K562 (cell line): ENCODE results near the gene ORAI3. TPM values are rescaled to one million over a fixed set of nuclear protein-coding genes. Genes with fewer than 3 reads are reported as not detected.

ENCODE experiments used
- ATAC-seq: fragments of 200-7000 bp; cut with Tn5 transposase; 3 replicates; pipeline ENCODE4 v1.9.1; 2020; ENCODE audit warnings: moderate library complexity
- BruUV-seq: library from RNA; stranded (reverse); fragments of 400-500 nt; replicated peaks from 2 replicates; lab custom pipeline; 2021; lab: Mats Ljungman, UMichigan
- CTCF ChIA-PET: fragments of 300-600 bp; formaldehyde crosslinking; extraction: SDS; loops from one replicate; lab custom pipeline; 2021; ENCODE audit warnings: low intra/inter-chr PET ratio; lab: Yijun Ruan, JAX
- POLR2A ChIA-PET: fragments of 300-600, 350-650 bp; sonication (Branson Sonifier 250); formaldehyde crosslinking; extraction: SDS; loops from one replicate; lab custom pipeline; 2021; ENCODE audit warnings: antibody characterized with exemption, inconsistent platforms; lab: Yijun Ruan, JAX
- DNase-seq, 4 experiments: peaks; one replicate each; pipeline versions ENCODE4 v3.0.0 to v3.0.0-alpha.2; 2011 to 2018; ENCODE audit warnings: low spot score in 3 of 4, mixed read lengths in 3 of 4; ENCODE audit errors: extremely low read depth in 1 of 4
- FAIRE-seq: peaks from 2 replicates; lab custom pipeline; 2011; peaks lifted over from hg19 to GRCh38; lab: Jason Lieb, UNC
- H2AFZ ChIP-seq: 2 replicates; pipeline ENCODE4 v1.6.0; 2011; ENCODE audit warnings: low read depth, low read length, control low read depth, inconsistent platforms
- H3K27ac ChIP-seq: fragments of 200-600 bp; 3 replicates; pipeline ENCODE4 v1.8.0; 2011; ENCODE audit warnings: low read depth, mild to moderate bottlenecking, control low read depth, inconsistent platforms, low read length, moderate library complexity, mixed read lengths; ENCODE audit errors: extremely low read depth
- H3K27me3 ChIP-seq, 2 experiments: fragments of 300-600 bp in 1 of 2; 2 replicates in 1 of 2; 3 replicates in 1 of 2; pipeline versions ENCODE4 v1.6.0 to v1.8.0; 2011; ENCODE audit warnings: inconsistent platforms in 2 of 2, low read length in 2 of 2, mild to moderate bottlenecking in 1 of 2, mixed read lengths in 1 of 2, moderate library complexity in 1 of 2; ENCODE audit not compliant: control insufficient read depth in 2 of 2, insufficient read depth in 2 of 2
- H3K36me3 ChIP-seq: fragments of 300-600 bp; 3 replicates; pipeline ENCODE4 v1.8.0; 2011; ENCODE audit warnings: mild to moderate bottlenecking, low read length, inconsistent platforms; ENCODE audit not compliant: control insufficient read depth, insufficient read depth
- H3K4me1 ChIP-seq, 2 experiments: fragments of 200-600 bp in 1 of 2; replicated peaks in 1 of 2; 2 replicates in 1 of 2; 3 replicates in 1 of 2; pipeline versions ENCODE4 v1.5.1 to v1.8.0; 2011; ENCODE audit warnings: inconsistent platforms in 2 of 2, low read length in 2 of 2, mild to moderate bottlenecking in 1 of 2, mixed read lengths in 1 of 2, moderate library complexity in 1 of 2; ENCODE audit not compliant: control insufficient read depth in 2 of 2, insufficient read depth in 2 of 2
- H3K4me2 ChIP-seq: 2 replicates; pipeline ENCODE4 v1.6.1; 2011; ENCODE audit warnings: low read length, control low read depth, inconsistent platforms, mixed read lengths; ENCODE audit not compliant: insufficient read depth
- H3K4me3 ChIP-seq: fragments of 200-600 bp; sonication (generic), shearing (Covaris generic); 2 replicates; pipeline ENCODE4 v1.5.1; 2016; ENCODE audit warnings: control low read depth, inconsistent platforms
- H3K79me2 ChIP-seq: fragments of 200-600 bp; 3 replicates; pipeline ENCODE4 v1.8.0; 2011; ENCODE audit warnings: low read length, inconsistent platforms; ENCODE audit not compliant: control insufficient read depth, insufficient read depth
- H3K9ac ChIP-seq, 2 experiments: 2 replicates each; pipeline versions ENCODE4 v1.6.0 to v1.6.1; 2011; ENCODE audit warnings: low read depth in 2 of 2, low read length in 2 of 2, control low read depth in 1 of 2, inconsistent platforms in 1 of 2, mild to moderate bottlenecking in 1 of 2, mixed read lengths in 1 of 2; ENCODE audit not compliant: insufficient read depth in 1 of 2
- H3K9me1 ChIP-seq: one replicate; pipeline ENCODE4 v1.6.0; 2011; ENCODE audit warnings: inconsistent platforms, mild to moderate bottlenecking, low read length, moderate library complexity; ENCODE audit not compliant: control insufficient read depth, insufficient read depth
- H3K9me3 ChIP-seq: replicated peaks from 2 replicates; pipeline ENCODE4 v1.5.1; 2011; ENCODE audit warnings: low read depth, low read length, inconsistent platforms; ENCODE audit not compliant: control insufficient read depth, insufficient read depth
- H4K20me1 ChIP-seq: replicated peaks from 2 replicates; pipeline ENCODE4 v1.6.1; 2011; ENCODE audit warnings: low read length, inconsistent platforms, mixed read lengths; ENCODE audit not compliant: control insufficient read depth, insufficient read depth
- EHMT2 ChIP-seq: fragments of 450-650 bp; IDR thresholded peaks from 2 replicates; pipeline ENCODE4 v1.6.1; 2018; ENCODE audit warnings: antibody characterized with exemption
- EZH2 ChIP-seq: IDR thresholded peaks from 2 replicates; pipeline ENCODE4 v1.6.1; 2012; ENCODE audit warnings: low read depth, mild to moderate bottlenecking, inconsistent platforms, low read length, borderline replicate concordance
- LEF1 ChIP-seq: fragments of 450-650 bp; IDR thresholded peaks from 2 replicates; pipeline ENCODE4 v1.6.1; 2016; ENCODE audit warnings: mild to moderate bottlenecking
- MAFK ChIP-seq: IDR thresholded peaks from 2 replicates; pipeline ENCODE4 v1.6.1; 2011; ENCODE audit warnings: low read length, improper control_type of control experiment
- MED1 ChIP-seq: sonication (generic); formaldehyde crosslinking; IDR thresholded peaks from 2 replicates; pipeline ENCODE4 v1.8.1; 2023; ENCODE audit warnings: missing genetic modification reagents, borderline replicate concordance
- PPARD ChIP-seq: fragments of 250-450 bp; sonication (Bioruptor Pico); IDR thresholded peaks from 2 replicates; pipeline ENCODE4 v1.8.0; 2022; ENCODE audit warnings: inconsistent platforms, mild to moderate bottlenecking, moderate library complexity
- RB1 ChIP-seq: fragments of 450-650 bp; IDR thresholded peaks from 2 replicates; pipeline ENCODE4 v1.6.1; 2017; ENCODE audit warnings: low read depth, mild to moderate bottlenecking
- SIN3A ChIP-seq, 2 experiments: fragments of 150-350 bp in 1 of 2; IDR thresholded peaks; 2 replicates each; pipeline ENCODE4 v1.6.1; 2011 to 2016; ENCODE audit warnings: borderline replicate concordance in 2 of 2, low read depth in 2 of 2, low read length in 2 of 2, mild to moderate bottlenecking in 2 of 2, moderate library complexity in 2 of 2; ENCODE audit not compliant: control insufficient read depth in 1 of 2
- TAF7 ChIP-seq: fragments of 450-650 bp; IDR thresholded peaks from 2 replicates; pipeline ENCODE4 v1.6.1; 2016; ENCODE audit warnings: missing genetic modification characterization, missing compliant biosample characterization
- TBL1XR1 ChIP-seq, 2 experiments: IDR thresholded peaks; 2 replicates each; pipeline ENCODE4 v1.6.1; 2012; ENCODE audit warnings: improper control_type of control experiment in 2 of 2, low read length in 2 of 2, mild to moderate bottlenecking in 1 of 2
- TOE1 ChIP-seq, 2 experiments: fragments of 450-650 bp in 1 of 2; sonication (generic) in 1 of 2; formaldehyde crosslinking in 1 of 2; IDR thresholded peaks; 2 replicates each; pipeline versions ENCODE4 v1.7.1 to v1.8.0; 2016 to 2022; ENCODE audit warnings: borderline replicate concordance in 2 of 2, mild to moderate bottlenecking in 2 of 2, antibody characterized with exemption in 1 of 2, inconsistent platforms in 1 of 2, low read depth in 1 of 2, missing genetic modification reagents in 1 of 2, moderate library complexity in 1 of 2
- YY1 ChIP-seq, 3 experiments: IDR thresholded peaks; 2 replicates each; pipeline ENCODE4 v1.6.1; 2011; ENCODE audit warnings: low read length in 2 of 3, mild to moderate bottlenecking in 2 of 3, moderate library complexity in 2 of 3, borderline replicate concordance in 1 of 3, control low read depth in 1 of 3, low read depth in 1 of 3; ENCODE audit not compliant: insufficient read depth in 3 of 3, insufficient replicate concordance in 2 of 3, control insufficient read depth in 1 of 3, insufficient read length in 1 of 3; ENCODE audit errors: extremely low read depth in 1 of 3
- WGBS: fragments of 100-300 bp; shearing (Covaris generic); methylation state at CpG from one replicate; pipeline ENCODE4 v1.1.6; 2016; ENCODE audit warnings: low coverage, mixed read lengths; ENCODE audit not compliant: insufficient coverage; ENCODE audit errors: missing lambda C conversion rate; 5-methylcytosine and 5-hydroxymethylcytosine counted together
- in situ Hi-C: fragments of 300-500 bp; cut with MboI; formaldehyde crosslinking; loops from 4 replicates; pipeline ENCODE4 v1.15.0; 2018; ENCODE audit warnings: inconsistent platforms, mixed read lengths
- intact Hi-C: fragments of 100-400 bp; cut with micrococcal nuclease; formaldehyde crosslinking; loops from 2 replicates; pipeline ENCODE4 v1.14.2; 2022
- polyA plus RNA-seq, 8 experiments: library from polyadenylated mRNA; depleted of rRNA in 4 of 8; stranded (reverse) in 5 of 8; unstranded in 3 of 8; fragments of >200 nt; fragmentation: Nextera tagmentation in 2 of 8; fragmentation: Illumina TruSeq in 1 of 8; extraction: Ambion mirVana in 2 of 8; extraction: Trizol in 1 of 8; gene quantifications; 2 replicates each; pipeline versions ENCODE4 v1.2.1 to v1.2.3, GENCODE V29; 2011 to 2014; ENCODE audit warnings: inconsistent platforms in 1 of 8, missing spikeins in 1 of 8
- total RNA-seq, 7 experiments: library from RNA; depleted of rRNA in 6 of 7; stranded (reverse); fragments of >200 nt in 6 of 7; fragmentation: Illumina TruSeq in 2 of 7; extraction: Trizol in 2 of 7; gene quantifications; 2 replicates each; pipeline versions ENCODE4 v1.2.1 to v1.2.3, GENCODE V29; 2011 to 2021; ENCODE audit warnings: low replicate concordance in 1 of 7

The ORAI3 gene
- total and polyA plus RNA-seq, 9 of the 15 experiments (the other 6 are each of a cell fraction or from before 2014, with no cell fraction given): 4.9 to 23.3 (median 14.1) TPM

DNA sequence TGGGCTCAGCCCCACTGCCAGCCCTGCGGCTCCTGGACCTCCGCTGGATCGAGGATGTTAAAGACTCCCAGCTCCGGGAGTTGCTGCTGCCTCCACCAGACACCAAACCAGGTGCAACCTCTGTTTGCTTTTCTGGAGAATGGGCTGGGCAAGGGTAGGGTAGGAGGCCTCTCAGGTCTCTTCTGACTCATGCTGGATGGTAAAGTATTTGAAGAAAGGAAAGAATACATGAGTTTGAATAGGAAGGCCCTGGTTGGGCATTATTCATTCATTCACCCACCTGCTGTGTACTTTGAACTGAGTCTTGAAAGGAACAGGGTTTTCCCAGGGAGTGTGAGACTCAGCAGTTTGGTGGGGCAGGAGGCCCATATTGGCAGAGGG lies 6.5 kb upstream of the ORAI3 start:
- Histone ChIP-seq H3K36me3 (peaks cover 64% of the 10 kb centered on the region; the same call in 2 of the 3 replicates), H3K9me1 (peaks cover 1% of the 10 kb centered on the region), H3K4me3 (no peak overlapping the region), H3K79me2 (no peaks in the 10 kb centered on the region), H3K27me3 (no peaks in the 10 kb centered on the region), H3K27ac (peak overlapping the region; percentile 37; the same call in 2 of the 3 replicates), H3K9me3 (no peaks in the 10 kb centered on the region), H4K20me1 (no peaks in the 10 kb centered on the region), H3K4me1 (peaks cover 8 to 19% of the 10 kb centered on the region in 2 experiments; a peak in 4 of 5 replicates), H3K4me2 (peak overlapping the region; percentile 63), H3K9ac (peak overlapping the region in 1 of 2 experiments; percentile 86; a peak in 2 of 4 replicates), H2AFZ (0 out of 2 replicates have a peak overlapping the region, but pooled peaks have one; percentile 61)
- in situ Hi-C loops (no loop called here), intact Hi-C loops (no loop called here)
- ATAC-seq (no peak), DNase-seq (no peak), FAIRE-seq (no peak)
- CTCF ChIA-PET: interaction anchor here (0.6 kb wide), 1 partner anchor 244 kb away, joined by 3 read pairs; the partner anchor contains the start of gene SRCAP
- 26% methylated on average over 4 of the region's 4 CpGs for WGBS
- TF ChIP-seq LEF1 (no peak), EZH2 (no peak), TAF7 (no peak), RB1 (no peak), PPARD (CRISPR knock-in tag) (no peak), EHMT2 (no peak), MED1 (no peak), MAFK (no peak), YY1 (IDR thresholded peaks at IDR 0.05; ENCODE audit: borderline replicate concordance in 1 of 3, control insufficient read depth in 1 of 3, extremely low read depth in 1 of 3, insufficient read depth in 3 of 3, insufficient read length in 1 of 3, insufficient replicate concordance in 2 of 3, low read depth in 1 of 3, low read length in 2 of 3) (no peak), SIN3A (IDR thresholded peaks at IDR 0.05; ENCODE audit: borderline replicate concordance in 2 of 2, control insufficient read depth in 1 of 2, low read depth in 2 of 2, low read length in 2 of 2) (no peak), TBL1XR1 (IDR thresholded peaks at IDR 0.05; ENCODE audit: low read length in 2 of 2) (no peak), TOE1 (IDR thresholded peaks at IDR 0.05; ENCODE audit: borderline replicate concordance) (no peak), TOE1 (CRISPR knock-in tag; IDR thresholded peaks at IDR 0.05; ENCODE audit: borderline replicate concordance, low read depth) (no peak)
- TF ChIP-seq, all 486 proteins: peak for 0
- POLR2A ChIA-PET: interaction anchor here (0.6 to 3.9 kb wide), 9 partner anchors 11 to 560 kb away, joined by 3 to 11 read pairs (median 4); no protein-coding TSS in a partner anchor
- no TSS peak for BruUV-seq
